Measurements from ENCODE around the gene GUSB.
A peak's percentile ranks its signal among the peaks of the same experiment; 100 is the strongest.
"Not testable (repeated sequence)": the region's sequence is repeated elsewhere in the genome, so short reads cannot be mapped to it uniquely, and the experiment has no call there.

The GUSB gene

DNA sequence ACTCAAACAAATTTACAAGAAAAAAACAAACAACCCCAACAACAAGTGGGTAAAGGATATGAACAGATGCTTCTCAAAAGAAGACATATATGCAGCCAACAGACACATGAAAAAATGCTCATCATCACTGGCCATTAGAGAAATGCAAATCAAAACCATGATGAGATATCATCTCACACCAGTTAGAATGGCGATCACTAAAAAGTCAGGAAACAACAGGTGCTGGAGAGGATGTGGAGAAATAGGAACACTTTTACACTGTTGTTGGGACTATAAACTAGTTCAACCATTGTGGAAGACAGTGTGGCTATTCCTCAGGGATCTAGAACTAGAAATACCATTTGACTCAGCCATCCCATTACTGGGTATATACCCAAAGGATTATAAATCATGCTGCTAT is 13.0 kb upstream of the GUSB start:
- H2BK5ac ChIP-seq (ENCODE audit: low read length); H3K4ac ChIP-seq (ENCODE audit: low read length); H3K14ac ChIP-seq (ENCODE audit: low read length); H3K4me1 ChIP-seq (ENCODE audit: control insufficient read depth in 2 of 2, insufficient read depth in 1 of 2, low read depth in 1 of 2, low read length in 2 of 2); H3K4me2 ChIP-seq (ENCODE audit: insufficient read depth, low read length, poor library complexity, severe bottlenecking); H3K27me3 ChIP-seq (ENCODE audit: control insufficient read depth in 3 of 3, insufficient read depth in 3 of 3, low read depth in 1 of 3, low read length in 3 of 3); H3K23ac ChIP-seq (ENCODE audit: low read depth, low read length, poor library complexity); H3K9ac ChIP-seq (ENCODE audit: low read depth, low read length, poor library complexity); H2BK12ac ChIP-seq (ENCODE audit: low read length); H3K79me1 ChIP-seq (ENCODE audit: low read depth, low read length); H3K4me3 ChIP-seq (ENCODE audit: low read length in 2 of 2); H3K9me3 ChIP-seq (replicated peaks in 1 of 2; ENCODE audit: control insufficient read depth in 2 of 2, insufficient read depth in 1 of 2, low read depth in 1 of 2, low read length in 2 of 2); H4K91ac ChIP-seq (ENCODE audit: low read depth, low read length, poor library complexity); H3K18ac ChIP-seq (ENCODE audit: low read length); H2AK5ac ChIP-seq (ENCODE audit: low read depth, low read length); H3K36me3 ChIP-seq (replicated peaks in 1 of 2; ENCODE audit: control insufficient read depth in 2 of 2, insufficient read depth in 2 of 2, low read length in 2 of 2); H2BK120ac ChIP-seq (ENCODE audit: low read depth, low read length); H2AFZ ChIP-seq (ENCODE audit: low read length); H4K8ac ChIP-seq (ENCODE audit: low read depth, low read length); H3K27ac ChIP-seq (replicated peaks; ENCODE audit: low read length); DNase-seq (ENCODE audit: low spot score); H2BK15ac ChIP-seq (ENCODE audit: low read length): not testable (repeated sequence)
- WGBS, 2 donors (ENCODE audit: extremely low coverage in 2 of 2, insufficient read length in 2 of 2, insufficient replicate concordance in 1 of 2) = no CpG with 5 or more reads among the region's 1 CpG

DNA sequence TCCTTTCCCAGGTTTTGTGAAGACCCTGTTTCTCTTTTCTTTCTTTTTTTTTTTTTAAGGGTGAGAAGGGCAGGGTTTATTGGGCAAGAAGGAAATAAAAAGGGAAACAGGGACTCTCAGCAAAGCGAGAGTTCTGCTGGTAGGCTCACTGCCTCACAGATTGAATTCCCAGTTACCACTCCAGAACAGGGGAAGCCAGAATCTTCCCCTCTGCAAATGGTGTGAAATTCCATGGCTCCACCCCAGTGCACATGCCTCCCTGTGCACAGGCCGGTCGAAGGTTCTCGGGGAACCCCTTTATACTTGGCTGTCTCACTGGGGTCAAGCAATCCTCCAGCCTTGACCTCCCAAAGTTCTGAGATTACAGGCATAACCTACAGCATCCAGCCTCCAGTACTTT is 10.5 kb upstream of the GUSB start:
- no peaks in the 10 kb centered on the region for H3K79me1 ChIP-seq (ENCODE audit: low read depth, low read length)
- H3K18ac ChIP-seq (ENCODE audit: low read length) = no peak overlapping the region
- H3K27ac ChIP-seq (replicated peaks; ENCODE audit: low read length) = no peak overlapping the region
- H4K8ac ChIP-seq (ENCODE audit: low read depth, low read length) = no peak overlapping the region
- H2BK12ac ChIP-seq (ENCODE audit: low read length) = no peak overlapping the region
- H3K4me2 ChIP-seq (ENCODE audit: insufficient read depth, low read length, poor library complexity, severe bottlenecking) = no peak overlapping the region
- no peaks in the 10 kb centered on the region for H3K9me3 ChIP-seq (replicated peaks in 1 of 2; ENCODE audit: control insufficient read depth in 2 of 2, insufficient read depth in 1 of 2, low read depth in 1 of 2, low read length in 2 of 2)
- peaks cover 0 to 8% of the 10 kb centered on the region in 2 donors for H3K4me1 ChIP-seq (ENCODE audit: control insufficient read depth in 2 of 2, insufficient read depth in 1 of 2, low read depth in 1 of 2, low read length in 2 of 2)
- H3K4ac ChIP-seq (ENCODE audit: low read length) = no peak overlapping the region
- H2BK15ac ChIP-seq (ENCODE audit: low read length) = no peak overlapping the region
- no CpG with 5 or more reads among the region's 4 CpGs for WGBS, 2 donors (ENCODE audit: extremely low coverage in 2 of 2, insufficient read length in 2 of 2, insufficient replicate concordance in 1 of 2)
- no peak for DNase-seq (ENCODE audit: low spot score)
- no peaks in the 10 kb centered on the region for H3K36me3 ChIP-seq (replicated peaks in 1 of 2; ENCODE audit: control insufficient read depth in 2 of 2, insufficient read depth in 2 of 2, low read length in 2 of 2)
- H2BK5ac ChIP-seq (ENCODE audit: low read length) = no peak overlapping the region
- no peak overlapping the region for H2AFZ ChIP-seq (ENCODE audit: low read length)
- no peak overlapping the region for H4K91ac ChIP-seq (ENCODE audit: low read depth, low read length, poor library complexity)
- no peak overlapping the region for H3K4me3 ChIP-seq (ENCODE audit: low read length in 2 of 2)
- H3K9ac ChIP-seq (ENCODE audit: low read depth, low read length, poor library complexity) = no peak overlapping the region
- H2BK120ac ChIP-seq (ENCODE audit: low read depth, low read length) = no peak overlapping the region
- no peaks in the 10 kb centered on the region for H3K27me3 ChIP-seq (ENCODE audit: control insufficient read depth in 3 of 3, insufficient read depth in 3 of 3, low read depth in 1 of 3, low read length in 3 of 3)
- H2AK5ac ChIP-seq (ENCODE audit: low read depth, low read length) = no peak overlapping the region
- no peak overlapping the region for H3K14ac ChIP-seq (ENCODE audit: low read length)
- no peak overlapping the region for H3K23ac ChIP-seq (ENCODE audit: low read depth, low read length, poor library complexity)

DNA sequence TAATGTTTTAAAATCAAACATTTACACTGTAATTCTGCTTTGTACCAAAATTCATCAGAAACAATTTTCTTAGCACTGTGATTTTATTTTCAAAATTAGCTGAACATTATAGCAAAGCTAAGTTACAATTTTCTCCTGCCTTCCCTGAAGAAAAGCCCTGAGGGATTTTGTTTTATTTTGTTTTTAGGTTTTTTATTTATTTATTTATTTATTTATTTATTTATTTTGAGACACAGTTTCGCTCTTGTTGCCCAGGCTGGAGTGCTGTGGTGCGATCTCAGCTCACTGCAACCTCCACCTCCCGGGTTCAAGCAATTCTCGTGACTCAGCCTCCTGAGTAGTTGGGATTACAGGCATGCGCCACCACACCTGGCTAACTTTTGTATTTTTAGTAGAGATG is 9.8 kb upstream of the GUSB start:
- not testable (repeated sequence) for H2BK5ac ChIP-seq (ENCODE audit: low read length); H2AFZ ChIP-seq (ENCODE audit: low read length); H3K27me3 ChIP-seq (ENCODE audit: control insufficient read depth in 3 of 3, insufficient read depth in 3 of 3, low read depth in 1 of 3, low read length in 3 of 3); H3K18ac ChIP-seq (ENCODE audit: low read length); H2BK120ac ChIP-seq (ENCODE audit: low read depth, low read length); H3K79me1 ChIP-seq (ENCODE audit: low read depth, low read length); H3K27ac ChIP-seq (replicated peaks; ENCODE audit: low read length); H3K9ac ChIP-seq (ENCODE audit: low read depth, low read length, poor library complexity); H3K4ac ChIP-seq (ENCODE audit: low read length); H3K23ac ChIP-seq (ENCODE audit: low read depth, low read length, poor library complexity); DNase-seq (ENCODE audit: low spot score); H2BK12ac ChIP-seq (ENCODE audit: low read length); H2BK15ac ChIP-seq (ENCODE audit: low read length); H3K4me3 ChIP-seq (ENCODE audit: low read length in 2 of 2); H3K4me1 ChIP-seq (ENCODE audit: control insufficient read depth in 2 of 2, insufficient read depth in 1 of 2, low read depth in 1 of 2, low read length in 2 of 2); H2AK5ac ChIP-seq (ENCODE audit: low read depth, low read length); H4K8ac ChIP-seq (ENCODE audit: low read depth, low read length); H3K14ac ChIP-seq (ENCODE audit: low read length); H3K36me3 ChIP-seq (replicated peaks in 1 of 2; ENCODE audit: control insufficient read depth in 2 of 2, insufficient read depth in 2 of 2, low read length in 2 of 2); H4K91ac ChIP-seq (ENCODE audit: low read depth, low read length, poor library complexity); H3K4me2 ChIP-seq (ENCODE audit: insufficient read depth, low read length, poor library complexity, severe bottlenecking); H3K9me3 ChIP-seq (replicated peaks in 1 of 2; ENCODE audit: control insufficient read depth in 2 of 2, insufficient read depth in 1 of 2, low read depth in 1 of 2, low read length in 2 of 2)
- no CpG with 5 or more reads among the region's 5 CpGs for WGBS, 2 donors (ENCODE audit: extremely low coverage in 2 of 2, insufficient read length in 2 of 2, insufficient replicate concordance in 1 of 2)

- no peaks in the 10 kb centered on the region for H3K36me3 ChIP-seq (replicated peaks in 1 of 2; ENCODE audit: control insufficient read depth in 2 of 2, insufficient read depth in 2 of 2, low read length in 2 of 2)
- H2BK15ac ChIP-seq (ENCODE audit: low read length) = no peak overlapping the region
- H3K4me3 ChIP-seq (ENCODE audit: low read length in 2 of 2) = no peak overlapping the region
- no peaks in the 10 kb centered on the region for H3K27me3 ChIP-seq (ENCODE audit: control insufficient read depth in 3 of 3, insufficient read depth in 3 of 3, low read depth in 1 of 3, low read length in 3 of 3)
- no CpG with 5 or more reads among the region's 3 CpGs for WGBS, 2 donors (ENCODE audit: extremely low coverage in 2 of 2, insufficient read length in 2 of 2, insufficient replicate concordance in 1 of 2)
- no peak overlapping the region for H3K9ac ChIP-seq (ENCODE audit: low read depth, low read length, poor library complexity)
- no peak overlapping the region for H3K23ac ChIP-seq (ENCODE audit: low read depth, low read length, poor library complexity)
- H3K4ac ChIP-seq (ENCODE audit: low read length) = no peak overlapping the region
- no peak overlapping the region for H4K91ac ChIP-seq (ENCODE audit: low read depth, low read length, poor library complexity)
- no peak overlapping the region for H4K8ac ChIP-seq (ENCODE audit: low read depth, low read length)
- H3K79me1 ChIP-seq (ENCODE audit: low read depth, low read length) = no peaks in the 10 kb centered on the region
- no peak for DNase-seq (ENCODE audit: low spot score)
- no peak overlapping the region for H3K14ac ChIP-seq (ENCODE audit: low read length)
- no peak overlapping the region for H2BK120ac ChIP-seq (ENCODE audit: low read depth, low read length)
- no peak overlapping the region for H3K4me2 ChIP-seq (ENCODE audit: insufficient read depth, low read length, poor library complexity, severe bottlenecking)
- H2AK5ac ChIP-seq (ENCODE audit: low read depth, low read length) = no peak overlapping the region
- H2AFZ ChIP-seq (ENCODE audit: low read length) = peak overlapping the region; percentile 79
- no peak overlapping the region for H2BK5ac ChIP-seq (ENCODE audit: low read length)
- peaks cover 0 to 8% of the 10 kb centered on the region in 2 donors for H3K4me1 ChIP-seq (ENCODE audit: control insufficient read depth in 2 of 2, insufficient read depth in 1 of 2, low read depth in 1 of 2, low read length in 2 of 2)
- no peak overlapping the region for H3K18ac ChIP-seq (ENCODE audit: low read length)
- no peak overlapping the region for H3K27ac ChIP-seq (replicated peaks; ENCODE audit: low read length)
- H2BK12ac ChIP-seq (ENCODE audit: low read length) = no peak overlapping the region
- no peaks in the 10 kb centered on the region for H3K9me3 ChIP-seq (replicated peaks in 1 of 2; ENCODE audit: control insufficient read depth in 2 of 2, insufficient read depth in 1 of 2, low read depth in 1 of 2, low read length in 2 of 2)
These were observed 7.7 kb upstream of the GUSB start for GRCh38 chr7:65989694-65990080.

All from neuronal stem cell (in vitro differentiated cells).